GM19035 (cell line): ENCODE data around the gene ANKRD27.

Experiments used
- ATAC-seq: cut with Tn5 transposase; IDR thresholded peaks from one replicate; pipeline ENCODE4 v1.9.1; 2021; ENCODE audit not compliant: unreplicated experiment

The ANKRD27 gene

GRCh38 chr19:32558607-32559228 is 116.3 kb downstream of the ANKRD27 start:
- no peak for ATAC-seq

GRCh38 chr19:32555786-32556185 is 119.2 kb downstream of the ANKRD27 start:
- ATAC-seq, result no peak

- no peak for ATAC-seq
Measured at GRCh38 chr19:32550666-32551065, 124.3 kb downstream of the ANKRD27 start.
